GM12891 (cell line): ENCODE results near the gene TARS1.

ENCODE experiments used
- POLR2A ChIP-seq: IDR thresholded peaks from 2 replicates; pipeline ENCODE4 v1.6.1; 2011; ENCODE audit warnings: low read depth, low read length, control low read depth
- POLR2AphosphoS5 ChIP-seq: IDR thresholded peaks from 2 replicates; pipeline ENCODE4 v1.6.1; 2011; ENCODE audit warnings: low read depth, low read length, control low read depth
- POU2F2 ChIP-seq: IDR thresholded peaks from 2 replicates; pipeline ENCODE4 v1.6.1; 2011; ENCODE audit warnings: low read depth, mild to moderate bottlenecking, control low read depth, low read length, moderate library complexity
- SPI1 ChIP-seq: IDR thresholded peaks from 2 replicates; pipeline ENCODE4 v1.6.1; 2011; ENCODE audit warnings: low read depth, low read length, control low read depth
- TAF1 ChIP-seq: IDR thresholded peaks from 2 replicates; pipeline ENCODE4 v1.6.1; 2011; ENCODE audit warnings: low read depth, low read length, control low read depth

DNA sequence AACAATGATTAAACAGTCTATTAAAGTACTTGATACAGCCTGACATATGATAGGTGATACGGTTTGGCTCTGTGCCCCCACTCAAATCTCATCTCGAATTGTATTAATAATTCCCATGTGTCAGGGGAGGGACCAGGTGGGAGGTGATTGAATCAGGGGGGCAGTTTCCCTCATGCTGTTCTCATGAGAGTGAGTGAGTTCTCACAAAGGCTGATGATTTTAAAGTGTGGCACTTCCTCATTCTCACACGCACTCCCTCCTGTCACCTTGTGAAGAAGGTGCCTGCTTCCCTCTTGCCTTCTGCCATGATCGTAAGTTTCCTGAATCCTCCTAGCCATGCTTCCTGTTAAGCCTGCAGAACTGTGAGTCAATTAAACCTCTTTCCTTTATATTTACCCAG lies 40.1 kb upstream of the TARS1 start:
- TF ChIP-seq POLR2A: no peak
- TF ChIP-seq POU2F2: no peak
- TF ChIP-seq TAF1: no peak
- TF ChIP-seq SPI1: peak; percentile 95
- no peak for TF ChIP-seq POLR2AphosphoS5
